NCI-H2107 (cell line): Measurements from ENCODE around the gene RND3.

ENCODE experiments used
- DNase-seq: peaks from one replicate; lab custom pipeline; 2025; lab: John Stamatoyannopoulos, UW

RND3 gene

GRCh38 chr2:150487537-150488429 lies at the start of gene RND3:
Gene RND3 (minus strand): TSS chr2:150487667. CDS start chr2:150487417, 250 bp downstream.
- peak; percentile 94 for DNase-seq

- DNase-seq: no peak
Observed at GRCh38 chr2:150535176-150535575, 47.7 kb upstream of the RND3 start.

DNA sequence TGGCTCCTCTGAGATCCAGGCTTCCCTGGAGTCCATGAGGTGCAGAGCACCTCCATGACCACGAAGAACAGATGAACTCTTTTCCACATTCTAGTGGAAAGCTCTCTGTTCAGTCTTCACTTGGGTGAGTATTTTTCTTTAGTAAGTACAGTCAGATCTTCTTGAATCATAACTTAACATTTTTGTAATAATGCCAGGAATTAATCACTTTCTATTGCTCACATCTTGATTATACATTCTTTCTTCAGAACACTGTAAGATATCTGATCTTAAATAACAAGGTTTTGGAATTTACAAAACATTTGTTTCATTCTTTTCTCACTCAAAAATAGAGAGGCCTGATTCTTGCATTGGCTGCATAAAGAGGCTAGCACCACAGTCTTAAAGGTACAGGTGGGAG lies 45.4 kb upstream of the RND3 start:
- no peak for DNase-seq

DNA sequence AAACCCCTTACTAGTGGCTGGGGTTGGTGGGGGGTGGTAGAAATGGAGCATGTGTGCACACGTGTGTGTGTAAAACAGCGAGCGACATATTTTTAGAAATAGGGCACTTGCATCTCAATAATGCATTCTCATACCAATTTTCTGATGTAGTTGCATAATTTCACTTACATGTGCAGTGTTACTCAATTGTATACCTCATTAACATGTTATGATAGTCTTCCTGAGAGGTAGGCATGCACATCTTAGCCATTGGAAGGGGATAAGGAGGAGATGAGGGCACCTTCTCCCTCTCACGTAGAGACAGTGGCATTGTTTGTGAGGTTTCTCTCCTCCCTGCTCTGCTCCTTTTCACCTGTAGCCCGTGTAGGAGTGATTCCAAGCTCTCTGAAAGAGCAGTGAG lies 44.6 kb upstream of the RND3 start:
- DNase-seq: no peak

- DNase-seq: no peak
Observed at GRCh38 chr2:150531591-150531990, 44.1 kb upstream of the RND3 start.

DNA sequence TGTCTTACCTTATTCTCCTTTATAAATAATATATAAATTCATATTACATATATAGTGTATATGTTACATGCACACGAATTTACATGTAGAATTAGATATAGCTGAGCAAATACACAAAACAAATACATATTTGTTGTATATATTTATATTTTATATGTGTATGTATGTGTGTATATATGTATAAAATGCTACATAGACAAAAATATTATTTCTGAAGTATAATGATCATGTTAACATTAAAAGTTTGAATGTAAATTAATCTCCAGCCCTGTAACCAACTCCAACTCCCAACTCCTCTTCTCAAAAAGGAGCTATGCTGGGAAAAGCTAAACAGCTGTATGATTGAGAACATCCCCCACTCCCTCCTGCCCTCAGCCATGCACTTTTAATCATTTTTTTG lies 42.7 kb upstream of the RND3 start:
- no peak for DNase-seq

GRCh38 chr2:150528861-150529801 lies 41.7 kb upstream of the RND3 start:
- DNase-seq: no peak

DNA sequence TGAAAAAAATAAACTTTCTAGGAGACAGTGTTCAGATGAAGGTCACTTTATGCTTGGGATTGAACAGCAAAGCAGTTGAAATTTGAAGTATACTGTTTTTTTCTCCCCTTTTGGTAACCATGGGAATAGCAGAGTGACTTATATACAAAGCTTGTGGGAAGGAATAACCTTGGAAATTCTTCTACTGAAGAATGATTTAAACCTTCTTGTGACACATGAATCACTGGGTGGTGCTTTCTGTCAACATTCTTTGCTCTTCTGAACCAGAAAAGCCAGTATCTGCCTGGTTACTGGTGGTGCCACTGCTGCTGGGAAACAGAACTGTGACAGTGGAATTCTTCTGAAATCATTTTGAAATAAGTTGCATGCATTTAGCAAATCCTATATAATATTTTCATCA lies 39.4 kb upstream of the RND3 start:
- no peak for DNase-seq

- no peak for DNase-seq
Observed at GRCh38 chr2:150526006-150526405, 38.5 kb upstream of the RND3 start.

DNA sequence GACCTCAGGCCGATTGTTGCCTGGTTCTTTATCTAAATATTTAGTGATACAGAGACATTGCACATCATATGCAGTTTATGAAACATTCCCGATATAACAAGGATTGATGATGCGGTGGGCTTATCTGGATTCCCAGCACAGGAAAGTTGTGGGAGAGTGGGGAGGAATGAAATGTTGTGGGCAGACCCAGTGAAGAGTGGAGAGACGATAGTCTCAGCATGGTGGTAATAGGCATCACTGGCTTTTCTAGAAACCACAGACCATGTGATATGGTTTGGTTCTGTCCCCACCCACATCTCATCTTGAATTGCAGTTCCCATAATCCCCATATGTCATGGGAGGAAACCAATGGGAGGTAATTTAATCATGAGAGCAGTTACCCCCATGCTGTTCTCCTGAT lies 34.8 kb upstream of the RND3 start:
- no peak for DNase-seq

- no peak for DNase-seq
Observed at GRCh38 chr2:150520887-150521664, 33.6 kb upstream of the RND3 start.

- DNase-seq: no peak
Observed at GRCh38 chr2:150520033-150520432, 32.6 kb upstream of the RND3 start.

- no peak for DNase-seq
Observed at GRCh38 chr2:150517951-150518680, 30.6 kb upstream of the RND3 start.

DNA sequence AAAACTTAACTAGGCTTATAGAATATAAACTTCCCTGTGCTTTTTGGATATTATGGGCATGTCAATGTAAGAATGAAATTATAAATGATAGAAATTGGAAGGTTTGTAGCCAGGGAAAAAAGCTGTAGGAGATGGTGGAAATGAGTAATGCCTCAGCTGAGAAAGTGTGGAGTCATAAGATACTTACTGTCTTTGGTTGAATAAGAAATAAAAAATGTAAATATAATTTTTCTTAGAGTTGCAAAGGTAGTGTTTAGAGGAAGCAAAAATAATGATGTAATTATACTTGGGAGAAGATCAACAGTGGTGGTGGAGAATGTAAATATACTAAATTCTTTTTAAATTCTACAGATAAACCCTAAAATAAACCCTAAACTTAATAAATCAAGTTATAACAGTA lies 26.2 kb upstream of the RND3 start:
- DNase-seq: no peak

DNA sequence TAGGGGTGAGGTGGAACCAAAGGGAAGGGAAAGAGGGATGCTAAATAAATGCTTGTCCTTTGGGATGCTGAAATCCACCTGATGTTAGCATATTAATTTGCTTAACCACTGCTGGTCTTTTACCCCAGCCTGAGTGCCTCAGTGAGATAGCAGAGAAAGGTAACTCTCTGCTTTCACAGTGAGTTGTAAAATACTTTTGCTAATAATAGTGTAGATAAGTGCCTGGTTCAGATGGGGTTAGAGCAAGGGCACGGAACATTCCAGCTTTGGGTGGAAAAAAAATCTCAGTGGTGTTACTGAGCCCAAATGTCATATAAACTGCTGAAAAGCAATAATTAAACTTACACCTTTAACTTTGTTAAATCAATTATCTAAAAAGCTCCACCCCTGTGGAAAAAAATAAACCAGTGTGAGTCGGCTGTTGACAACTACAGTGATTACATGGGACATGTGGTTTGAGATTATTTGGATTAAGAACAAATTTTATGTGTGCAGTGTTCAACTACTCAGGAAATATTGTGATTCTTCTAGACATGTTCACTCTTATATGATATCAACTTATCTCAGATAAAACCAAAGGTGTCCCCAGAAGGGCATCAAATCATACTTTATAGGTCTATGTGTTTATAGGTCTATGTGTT lies 21.1 kb upstream of the RND3 start:
- no peak for DNase-seq

- no peak for DNase-seq
Observed at GRCh38 chr2:150507071-150507470, 19.6 kb upstream of the RND3 start.

- DNase-seq: no peak
Observed at GRCh38 chr2:150505178-150505577, 17.7 kb upstream of the RND3 start.

DNA sequence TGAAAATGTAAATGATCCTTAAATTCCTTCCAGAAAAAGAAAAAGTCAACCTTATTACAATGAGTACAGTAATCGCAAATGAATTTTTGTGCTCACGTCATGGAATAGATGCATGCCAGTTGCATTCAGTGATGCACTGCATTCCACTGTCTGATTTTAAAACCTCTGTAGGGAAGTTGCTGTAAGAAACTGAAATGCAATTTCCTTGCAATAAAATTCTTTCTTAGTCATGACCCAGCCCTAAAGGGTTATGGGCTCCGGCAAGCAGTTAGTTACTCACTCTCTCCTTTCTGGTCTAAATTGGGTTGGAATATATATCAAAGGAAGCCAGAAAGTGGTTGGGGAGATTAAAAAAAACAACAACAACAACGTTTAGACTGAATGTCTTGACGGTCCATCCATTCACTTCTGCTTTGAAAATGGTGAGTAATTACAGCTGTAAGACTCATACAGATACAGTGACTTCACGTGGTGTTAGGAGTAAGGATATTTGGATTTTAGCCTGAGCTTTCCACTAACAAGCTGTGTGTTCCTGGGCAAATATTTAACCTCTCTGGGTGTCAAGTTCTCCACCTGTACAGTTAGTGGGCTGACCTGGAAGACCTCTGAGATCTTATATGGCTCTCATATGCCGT lies 8.6 kb upstream of the RND3 start:
- DNase-seq: no peak

DNA sequence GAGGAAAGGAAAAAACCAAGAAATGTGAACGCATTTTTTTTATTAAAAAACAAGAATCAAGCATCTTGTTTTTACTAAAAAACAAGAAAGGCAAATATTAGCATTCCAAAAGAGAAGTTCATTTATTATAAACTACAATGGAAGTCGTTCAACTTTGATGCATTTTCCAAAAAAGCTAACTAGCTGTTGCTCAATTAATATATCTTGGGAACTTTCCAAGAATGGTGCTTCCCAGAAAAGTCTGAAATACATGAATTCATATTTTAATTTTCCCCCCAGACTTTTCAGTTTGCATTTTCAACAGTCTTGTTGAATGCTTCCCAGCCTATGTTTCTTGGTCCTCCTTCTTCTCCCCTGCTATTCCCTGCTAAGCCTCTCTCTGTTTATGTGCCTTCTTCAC lies 7.5 kb upstream of the RND3 start:
- DNase-seq: no peak

- no peak for DNase-seq
Observed at GRCh38 chr2:150494234-150494945, 6.9 kb upstream of the RND3 start.
